ENCODE results near the gene APOL2.

APOL2 gene

GRCh38 chr22:36238373-36239149, 766 bp downstream of the APOL2 start:
- Histone ChIP-seq H3K36me3 (no peaks in the 10 kb centered on the region), H3K9me3 (no peaks in the 10 kb centered on the region), H3K4me1 (peaks cover 4% of the 10 kb centered on the region; the same call in 1 of the 2 replicates), H3K27me3 (no peaks in the 10 kb centered on the region), H3K4me3 (ENCODE audit: low read depth, low read length) (peak overlapping the region; percentile 88)
- DNase-seq: peak; percentile 50
- TF ChIP-seq CTCF (IDR thresholded peaks at IDR 0.05; ENCODE audit: low read depth, low read length): no peak

GRCh38 chr22:36237462-36238372, 1.6 kb downstream of the APOL2 start:
- Histone ChIP-seq H3K9me3 (no peaks in the 10 kb centered on the region), H3K36me3 (no peaks in the 10 kb centered on the region), H3K4me3 (ENCODE audit: low read depth, low read length) (peak overlapping the region; percentile 88; the same call in 1 of the 2 replicates), H3K4me1 (peaks cover 4% of the 10 kb centered on the region; the same call in 1 of the 2 replicates), H3K27me3 (no peaks in the 10 kb centered on the region)
- TF ChIP-seq CTCF (IDR thresholded peaks at IDR 0.05; ENCODE audit: low read depth, low read length): no peak
- DNase-seq: no peak

GRCh38 chr22:36236388-36237319, 2.7 kb downstream of the APOL2 start:
- DNase-seq: no peak
- no peaks in the 10 kb centered on the region for H3K36me3 ChIP-seq
- no peaks in the 10 kb centered on the region for H3K27me3 ChIP-seq
- H3K9me3 ChIP-seq: no peaks in the 10 kb centered on the region
- peaks cover 4% of the 10 kb centered on the region; the same call in 1 of the 2 replicates for H3K4me1 ChIP-seq
- H3K4me3 ChIP-seq (ENCODE audit: low read depth, low read length): no peak overlapping the region
- no peak for TF ChIP-seq CTCF (IDR thresholded peaks at IDR 0.05; ENCODE audit: low read depth, low read length)

- H3K36me3 ChIP-seq: no peaks in the 10 kb centered on the region
These were observed 3.7 kb downstream of the APOL2 start for GRCh38 chr22:36235585-36235984.

More at GRCh38 chr22:36235585-36235984, 3.7 kb downstream of the APOL2 start:
- no peak for TF ChIP-seq CTCF (IDR thresholded peaks at IDR 0.05; ENCODE audit: low read depth, low read length)
- Histone ChIP-seq H3K4me1 (peaks cover 4% of the 10 kb centered on the region; the same call in 1 of the 2 replicates), H3K9me3 (no peaks in the 10 kb centered on the region; the same call in 1 of the 2 replicates), H3K27me3 (no peaks in the 10 kb centered on the region), H3K4me3 (ENCODE audit: low read depth, low read length) (no peak overlapping the region)
- no peak for DNase-seq

All from BE2C (cell line).